Measurements from ENCODE around the gene NRGN.

Gene NRGN

DNA sequence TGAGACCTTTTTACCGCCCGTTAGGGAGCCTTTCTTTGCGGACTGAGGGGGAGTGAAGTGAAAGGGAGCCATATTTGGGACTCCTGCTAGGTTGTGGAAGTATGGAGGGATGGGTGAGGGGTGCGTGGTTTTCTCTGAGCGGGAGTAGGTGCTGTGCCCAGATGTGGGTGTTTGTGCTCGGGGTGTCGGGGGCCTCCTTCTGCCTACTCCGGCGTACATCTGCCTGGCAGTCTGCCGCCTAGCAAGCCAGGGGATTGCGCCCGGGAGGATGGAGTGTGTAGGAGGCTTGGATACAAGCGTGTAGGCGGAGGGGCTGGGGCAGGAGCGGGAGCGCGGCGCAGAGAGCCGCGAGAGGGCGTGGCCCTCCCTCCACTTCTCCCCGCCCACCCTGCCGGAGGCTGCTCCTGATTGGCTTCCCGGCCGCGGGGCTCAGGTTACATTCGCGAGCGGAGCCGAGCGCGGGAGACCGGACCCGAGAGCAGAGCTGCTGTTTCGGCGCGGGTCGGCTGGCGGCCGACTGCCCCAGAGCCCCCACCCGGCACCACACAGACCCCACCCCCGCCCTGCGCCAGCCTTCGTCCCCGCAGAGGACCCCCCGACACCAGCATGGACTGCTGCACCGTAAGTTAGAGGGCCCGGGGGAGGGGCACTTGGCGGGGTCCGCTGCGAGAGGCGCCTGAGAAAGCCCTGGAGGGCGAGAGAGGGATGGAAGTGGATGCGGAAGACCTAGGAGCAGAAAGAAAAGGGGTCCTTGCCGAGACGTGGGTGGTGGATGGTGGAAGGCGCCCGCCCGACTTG, at the start of gene NRGN:
Gene NRGN (plus strand): TSS at position 464 of the 798 bp plus-strand sequence. CDS start 143 bp downstream, at position 607.
- peak; percentile 97 for DNase-seq (ENCODE audit: low spot score)

DNA sequence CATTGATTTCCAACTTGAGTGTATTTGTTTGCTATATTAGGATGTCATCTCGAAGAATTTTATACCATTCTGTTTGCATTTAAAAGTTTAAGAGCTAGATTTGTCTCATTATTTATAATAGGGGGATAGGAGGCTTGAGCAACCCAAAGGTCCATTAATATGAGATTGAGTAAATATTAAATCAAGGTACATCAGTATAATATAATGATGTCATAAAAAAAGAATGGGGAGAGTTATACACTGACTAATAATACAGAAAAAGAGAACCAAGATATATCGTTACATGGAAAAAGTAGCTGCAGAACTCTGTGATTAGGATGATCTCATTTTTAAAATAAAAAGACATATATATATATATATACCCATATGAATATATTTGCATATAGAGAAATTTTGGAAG, 46.6 kb upstream of the NRGN start:
- DNase-seq (ENCODE audit: low spot score) = no peak

DNA sequence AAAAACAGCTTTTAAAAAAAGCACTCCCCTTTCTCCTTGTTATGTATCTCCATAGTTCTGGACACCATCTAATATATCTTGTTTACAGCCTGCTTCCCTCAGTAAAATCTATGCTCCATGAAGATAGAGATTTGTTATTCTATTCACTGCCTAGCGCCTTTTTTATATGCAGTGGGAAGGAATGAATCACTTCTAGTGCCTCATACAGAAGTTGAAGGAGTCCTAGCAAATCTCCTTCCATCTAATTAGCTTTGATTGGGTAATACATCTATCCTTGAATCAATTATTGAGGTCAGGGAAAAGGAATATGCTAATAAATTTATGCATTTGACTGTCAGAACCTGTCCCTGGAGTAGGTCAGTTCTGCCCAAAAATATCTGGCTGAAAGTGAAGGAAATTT, 40.2 kb upstream of the NRGN start:
- no peak for DNase-seq (ENCODE audit: low spot score)

DNA sequence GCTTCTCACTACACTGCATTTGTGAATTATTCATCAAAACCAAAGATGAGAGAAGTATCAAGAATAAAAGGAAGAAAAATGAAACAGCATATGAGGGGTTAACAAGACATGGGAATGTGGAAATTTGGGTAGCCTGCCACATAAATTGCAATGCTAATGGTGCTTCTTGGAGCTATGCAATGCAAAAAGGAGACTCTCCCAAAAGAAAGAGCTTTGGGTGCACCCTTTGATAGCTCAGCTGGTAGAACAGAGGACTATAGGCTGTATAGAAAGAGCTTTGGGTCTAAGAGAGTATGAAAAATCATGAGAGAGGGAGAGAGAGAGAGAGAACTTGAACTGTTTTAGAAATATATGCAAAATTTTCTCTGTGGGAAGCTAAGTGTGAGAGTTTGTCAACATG, 39.7 kb upstream of the NRGN start:
- no peak for DNase-seq (ENCODE audit: low spot score)

DNA sequence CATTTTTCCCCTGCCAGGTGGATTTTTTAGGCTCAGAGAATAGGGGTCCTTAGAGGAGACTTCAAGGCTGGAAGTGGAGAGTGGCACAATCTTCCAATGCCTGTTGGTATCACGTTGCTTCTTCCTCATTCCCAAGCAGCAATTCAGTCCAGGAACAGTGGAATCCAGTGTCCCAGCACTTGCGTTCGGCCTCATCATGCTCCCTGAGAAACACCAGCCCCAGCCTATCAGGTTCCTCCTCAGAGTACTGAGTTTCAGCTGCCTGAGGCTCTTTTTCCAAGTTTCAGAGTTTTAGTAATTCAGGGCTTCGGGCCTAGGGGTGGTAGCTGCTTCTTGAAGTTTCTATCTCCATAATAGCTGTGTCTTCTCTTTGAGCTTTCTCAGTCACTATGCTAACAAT, 31.9 kb upstream of the NRGN start:
- DNase-seq (ENCODE audit: low spot score) = no peak

DNA sequence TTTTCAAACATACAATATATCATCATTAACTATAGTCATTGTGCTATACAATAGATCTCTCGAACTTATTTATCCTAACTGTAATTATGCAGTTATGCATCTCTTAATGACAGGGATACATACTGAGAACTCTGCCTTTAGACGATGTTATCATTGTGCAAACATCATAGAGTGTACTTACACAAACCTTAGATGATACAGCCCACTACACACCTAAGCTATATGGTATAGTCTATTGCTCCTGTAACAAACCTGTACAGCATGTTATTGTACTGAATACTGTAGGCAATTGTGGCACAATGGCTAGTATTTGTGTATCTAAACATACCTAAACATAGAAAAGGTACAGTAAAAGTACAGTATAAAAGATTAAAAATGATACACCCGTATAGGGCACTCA, 27.4 kb upstream of the NRGN start:
- no peak for DNase-seq (ENCODE audit: low spot score)

DNA sequence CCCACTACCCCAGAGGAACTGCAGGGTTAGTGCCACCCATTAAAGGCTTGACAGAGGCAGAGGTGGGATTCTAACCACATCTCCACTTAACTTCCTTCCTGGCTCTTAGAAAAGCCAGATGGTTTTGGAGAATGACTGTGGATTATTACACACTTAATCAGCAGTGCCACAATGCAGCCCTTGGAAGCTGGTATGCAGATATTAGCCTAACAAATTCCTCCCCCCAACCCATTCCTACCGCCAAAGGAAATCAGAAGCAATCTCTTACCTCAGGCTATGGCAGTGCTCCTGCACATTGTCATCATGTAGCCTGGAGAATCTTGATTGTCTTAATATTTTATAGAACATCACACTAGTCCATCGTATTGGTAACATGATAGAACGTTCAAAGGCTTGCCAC, 23.2 kb upstream of the NRGN start:
- no peak for DNase-seq (ENCODE audit: low spot score)

DNA sequence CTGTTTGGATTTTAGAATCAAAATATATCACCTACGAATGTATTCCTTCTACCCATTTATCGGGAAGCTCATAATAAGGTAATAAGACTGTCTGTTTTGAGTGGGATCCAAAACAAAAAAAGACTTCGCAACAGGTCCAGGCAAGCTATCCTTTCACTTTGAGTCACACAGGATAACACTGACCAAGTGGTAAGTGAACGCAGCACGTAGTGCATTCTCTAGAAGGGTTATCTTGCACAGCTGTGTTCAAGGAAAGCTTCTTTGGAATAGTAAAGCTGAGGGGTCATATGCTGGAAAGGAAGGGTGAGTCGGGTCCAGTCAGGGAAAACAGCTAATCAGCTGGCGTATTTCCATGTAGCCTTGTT, 22.3 kb upstream of the NRGN start:
- no peak for DNase-seq (ENCODE audit: low spot score)

DNA sequence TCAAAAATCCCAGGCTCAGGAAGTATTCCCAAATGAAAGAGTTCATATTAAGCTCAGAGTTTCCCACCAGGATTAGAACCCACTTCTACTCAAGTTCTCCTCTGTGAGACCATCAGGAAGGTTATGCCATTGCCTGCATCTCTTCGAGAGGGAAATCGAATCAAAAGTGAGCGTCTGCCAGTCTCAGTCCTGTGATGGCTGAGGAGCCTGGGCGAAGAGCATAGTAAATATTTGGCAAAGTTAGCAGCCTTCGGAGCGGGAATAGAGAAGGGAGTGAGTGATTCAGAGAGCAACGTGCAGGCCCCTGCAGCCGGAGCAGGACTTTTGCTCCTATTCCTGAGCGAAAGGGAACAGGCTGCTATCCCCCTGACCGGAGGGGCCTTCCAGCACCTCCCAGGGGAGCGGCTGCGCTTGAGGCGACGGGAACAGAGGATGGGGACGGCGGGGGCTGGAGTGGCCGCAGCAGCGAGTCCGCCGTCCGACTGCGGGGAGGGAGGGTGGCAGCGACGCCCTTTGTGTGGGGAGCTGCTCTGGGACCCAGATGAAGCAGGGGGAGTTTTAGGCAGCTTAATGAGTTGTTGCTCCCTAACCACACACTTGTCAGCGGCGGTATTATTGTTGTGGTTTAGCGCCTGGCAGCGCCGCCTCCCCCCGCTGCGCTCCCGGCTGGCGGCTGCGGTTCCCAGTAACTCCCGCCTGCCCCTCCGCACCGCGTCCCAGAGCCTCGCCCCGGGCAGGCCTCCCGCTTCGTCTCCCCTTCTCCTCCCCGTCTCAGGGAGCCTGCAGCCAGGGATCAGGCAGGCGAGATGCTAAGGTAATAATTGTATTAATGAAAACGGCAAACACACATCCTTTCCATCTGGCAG, 21.7 kb upstream of the NRGN start:
- DNase-seq (ENCODE audit: low spot score) = peak; percentile 45

DNA sequence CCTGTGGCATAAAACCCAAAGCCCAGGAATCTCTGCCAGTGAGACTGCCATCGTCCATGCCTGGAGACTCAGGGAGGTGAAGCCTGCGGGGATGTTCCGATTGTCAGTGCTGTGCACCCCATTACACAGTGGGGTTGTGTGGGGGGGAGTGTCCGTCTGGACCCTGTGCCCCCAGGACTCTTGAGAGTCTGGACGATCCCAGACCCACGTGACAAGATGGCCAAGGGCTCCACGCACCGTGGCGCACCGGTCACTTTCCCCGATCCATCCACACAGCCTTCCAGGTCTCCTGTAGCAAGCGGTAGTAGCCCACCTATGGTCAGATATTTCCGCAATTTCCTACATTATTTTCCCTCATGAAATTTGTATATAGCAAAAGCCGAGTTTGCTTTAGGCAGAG, 20.9 kb upstream of the NRGN start:
- DNase-seq (ENCODE audit: low spot score) = no peak

DNA sequence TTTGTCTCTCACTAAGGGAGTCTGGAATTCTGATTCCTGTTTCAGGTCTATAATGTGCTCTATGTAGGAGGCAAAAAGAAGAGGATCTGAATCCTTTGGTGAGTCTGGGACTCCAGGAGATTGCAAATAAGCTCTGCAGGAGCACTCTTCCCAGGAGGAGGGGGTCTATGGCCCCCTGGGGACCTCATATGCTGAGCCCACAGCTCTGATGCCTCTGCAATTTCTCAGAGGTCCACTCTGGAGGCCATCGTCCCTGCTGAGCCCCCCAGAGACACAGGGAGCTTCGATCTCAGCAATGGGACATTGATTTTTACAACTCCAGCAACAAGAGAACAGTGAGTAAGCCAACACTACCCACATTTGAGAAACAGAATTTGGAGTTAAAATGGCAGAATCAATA, 20.2 kb upstream of the NRGN start:
- no peak for DNase-seq (ENCODE audit: low spot score)

DNA sequence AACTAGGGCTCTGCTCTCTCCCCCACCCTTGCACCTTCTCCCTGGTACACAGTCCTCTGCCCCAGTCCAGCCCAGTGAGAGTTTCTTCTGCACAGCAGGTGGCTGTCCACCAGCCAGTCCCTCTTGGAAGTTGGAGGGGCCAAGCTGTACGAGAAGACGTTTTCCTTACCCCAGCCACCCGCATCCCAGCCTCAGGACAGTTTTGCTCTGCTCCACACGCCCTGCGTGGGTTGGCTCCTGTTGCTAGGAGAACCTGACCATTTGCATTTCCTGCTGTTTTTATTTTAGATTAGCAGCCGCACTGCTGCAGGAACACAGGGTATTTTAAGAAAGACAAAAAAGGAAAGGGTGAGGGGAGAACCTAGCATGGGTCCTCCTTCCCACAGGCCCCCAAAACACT, 17.6 kb upstream of the NRGN start:
- DNase-seq (ENCODE audit: low spot score) = no peak

DNA sequence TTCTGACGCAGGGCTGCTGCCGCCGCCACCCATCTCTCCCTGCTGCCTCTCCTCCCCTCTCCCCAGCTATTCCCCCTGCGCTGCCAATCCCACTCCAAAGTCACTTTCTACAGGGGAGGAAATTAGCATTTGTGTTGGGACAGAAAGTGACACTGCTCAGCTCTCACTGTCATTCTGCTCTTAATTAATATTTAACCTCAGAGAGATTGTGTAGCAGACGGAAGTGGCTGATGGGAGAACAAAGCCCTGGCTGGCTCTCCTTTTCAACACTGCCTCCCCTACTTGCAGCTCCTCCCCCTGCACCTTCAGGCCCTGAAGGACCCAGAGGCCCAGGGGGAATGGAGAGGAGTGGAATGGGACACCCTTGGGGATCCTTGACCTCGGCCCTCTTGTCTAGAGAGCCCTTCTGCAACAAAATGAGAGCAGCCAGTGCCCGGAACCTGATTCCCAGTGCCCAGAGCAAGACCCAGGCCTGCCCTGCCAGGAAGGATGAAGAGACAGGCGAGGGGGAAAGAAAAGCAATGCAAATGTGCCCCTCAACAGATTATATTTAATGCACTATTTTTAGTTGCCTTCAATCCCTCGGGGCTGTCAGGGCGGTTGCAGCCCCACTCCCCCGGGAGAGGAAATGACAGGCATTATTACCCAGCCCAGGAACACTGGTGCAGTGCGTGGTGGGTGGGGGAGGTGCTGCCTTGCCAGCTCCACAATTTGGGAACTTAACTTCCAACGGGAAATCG, 14.6 kb upstream of the NRGN start:
- DNase-seq (ENCODE audit: low spot score) = peak; percentile 56

DNA sequence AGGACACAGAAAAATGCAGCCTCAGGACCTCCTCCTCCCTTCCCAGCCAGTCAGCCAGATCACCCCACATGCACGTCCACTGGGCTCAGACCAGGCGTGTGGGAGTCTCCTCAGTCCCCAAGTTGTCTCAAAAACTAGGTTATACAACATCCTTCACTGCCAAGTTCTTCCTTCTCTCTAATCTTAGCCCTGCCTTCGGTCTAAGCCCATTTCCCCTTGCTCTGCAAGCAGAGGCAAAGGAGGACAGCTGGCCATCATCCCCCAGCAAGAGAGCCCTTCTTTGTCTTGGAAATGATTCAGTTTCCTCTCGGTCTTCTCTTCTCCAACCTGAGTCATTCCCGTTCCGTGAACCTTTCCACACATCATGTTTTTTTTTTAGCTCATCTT, 14.0 kb upstream of the NRGN start:
- no peak for DNase-seq (ENCODE audit: low spot score)

DNA sequence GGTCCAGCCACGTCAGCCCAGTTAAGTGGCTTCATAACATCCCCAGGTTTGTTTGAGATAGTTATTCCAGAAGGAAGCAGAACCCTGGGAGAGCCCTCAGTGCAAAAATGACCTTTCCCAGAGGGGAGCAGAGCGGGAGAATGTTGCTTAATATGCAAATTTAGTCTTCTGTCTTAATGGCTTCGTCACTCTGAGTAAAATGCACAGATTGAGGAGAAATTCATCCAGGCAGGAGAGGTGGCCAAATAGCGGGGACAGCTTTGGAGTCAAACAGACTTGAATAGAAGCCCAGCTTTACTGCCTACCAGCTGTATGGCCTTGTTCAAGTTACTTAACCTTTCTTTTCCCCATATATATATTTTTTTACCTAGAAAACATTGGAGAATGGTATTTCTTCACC, 12.3 kb upstream of the NRGN start:
- no peak for DNase-seq (ENCODE audit: low spot score)

DNA sequence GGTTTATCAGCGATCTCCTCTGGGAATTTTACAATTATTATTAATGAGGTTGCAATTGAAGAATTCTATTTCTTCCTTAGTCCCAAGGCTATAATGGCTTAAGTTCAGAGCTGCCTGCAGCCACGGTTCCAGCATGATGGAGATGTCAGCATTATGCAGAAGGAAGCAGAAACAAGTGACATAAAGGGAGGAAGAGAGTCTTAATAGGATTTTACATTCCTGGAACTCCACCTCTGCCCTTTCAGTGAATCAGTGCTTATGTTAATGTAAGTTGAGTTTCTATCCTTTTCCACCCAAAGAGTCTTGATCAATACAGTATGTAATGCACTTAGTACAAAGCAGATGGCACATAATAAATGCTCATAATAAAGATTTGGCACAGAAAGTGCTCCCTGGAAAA, 11.6 kb upstream of the NRGN start:
- DNase-seq (ENCODE audit: low spot score) = no peak

DNA sequence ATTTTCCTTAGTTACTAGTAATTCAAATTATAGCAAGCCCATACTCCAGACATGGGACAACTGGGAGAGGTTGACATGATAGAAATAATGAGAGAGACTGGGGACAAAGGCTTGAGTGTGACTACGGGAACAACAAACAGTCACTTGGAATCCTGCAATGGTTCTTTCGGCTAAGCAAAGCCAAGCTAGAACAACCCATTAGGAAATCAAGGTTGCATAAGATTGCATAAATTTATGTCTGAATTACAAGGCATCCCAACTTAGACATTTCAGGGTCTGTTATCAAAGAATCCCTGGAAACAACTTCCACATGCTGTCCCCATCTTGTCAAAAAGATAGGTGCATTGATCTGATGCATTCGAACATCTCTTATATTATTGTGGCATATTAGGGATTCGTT, 10.2 kb upstream of the NRGN start:
- DNase-seq (ENCODE audit: low spot score) = no peak

DNA sequence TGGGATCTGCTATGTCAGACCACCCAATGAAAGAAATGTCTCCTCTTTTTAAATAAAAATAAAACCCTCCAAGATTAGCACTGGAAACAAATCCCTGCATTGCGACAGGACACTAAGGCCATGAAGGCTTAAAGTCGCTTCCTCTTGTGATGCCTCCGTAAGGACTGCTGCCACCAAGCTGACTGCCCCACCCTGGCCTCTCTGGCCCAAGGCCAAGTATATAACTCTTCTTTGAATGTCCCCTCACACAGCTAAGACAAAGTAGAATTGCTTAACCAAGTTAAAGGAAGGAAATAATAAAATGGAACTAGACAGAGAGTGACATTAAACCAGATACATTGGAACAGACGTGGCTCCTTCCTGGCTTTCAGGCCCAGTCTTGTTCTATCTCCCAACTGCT, 7.5 kb upstream of the NRGN start:
- no peak for DNase-seq (ENCODE audit: low spot score)

DNA sequence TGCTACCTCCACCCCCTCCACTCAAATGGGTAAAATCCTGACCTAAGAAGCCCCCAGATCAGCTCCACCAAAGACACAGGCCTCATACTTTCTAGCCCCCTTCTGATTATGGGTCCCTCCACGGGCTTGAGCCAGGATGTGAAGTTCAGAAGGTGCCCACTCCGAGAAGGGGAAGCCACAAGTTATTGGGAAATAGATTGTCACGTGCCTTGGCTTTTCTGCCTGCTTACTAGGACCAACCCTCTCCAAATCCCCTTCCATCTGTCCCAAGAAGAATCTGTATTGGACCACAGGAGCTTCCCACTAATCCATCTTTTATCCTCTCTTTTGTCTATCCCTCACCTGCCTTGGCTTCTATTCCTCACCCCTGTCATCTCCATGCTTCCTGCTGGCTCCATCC, 3.0 kb upstream of the NRGN start:
- no peak for DNase-seq (ENCODE audit: low spot score)

DNA sequence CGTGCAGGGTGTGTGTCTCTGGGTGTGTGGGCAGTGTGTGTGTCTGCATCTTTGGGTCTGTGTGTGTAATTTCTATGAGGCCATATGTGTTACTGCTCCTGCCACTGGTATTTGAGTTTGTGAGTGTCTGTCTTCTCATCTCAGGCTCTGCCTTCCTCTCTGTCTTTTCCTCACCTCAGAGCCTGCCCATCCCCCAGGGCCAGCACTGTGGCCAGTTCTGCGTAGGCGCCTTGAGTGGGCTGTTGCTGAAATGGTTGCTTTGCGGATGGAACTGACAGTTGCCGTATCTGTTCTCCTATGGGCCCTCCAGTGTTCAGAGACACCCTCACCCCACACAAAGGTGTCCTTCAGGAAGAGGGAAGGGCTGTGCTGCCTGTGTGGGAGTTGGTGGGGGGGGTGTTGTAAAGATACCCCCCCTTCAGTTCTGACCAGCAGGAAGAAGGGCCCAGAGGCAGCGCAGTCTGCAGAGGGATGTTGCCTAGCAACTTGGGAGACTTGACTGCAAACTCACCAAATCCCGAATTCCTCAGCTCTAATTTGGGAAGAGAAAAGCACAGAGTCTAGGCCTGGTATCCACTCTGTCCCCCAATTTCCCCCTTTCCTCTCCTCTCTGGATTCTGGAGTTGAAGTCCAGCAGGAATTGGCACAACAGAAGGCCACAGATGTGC, 2.0 kb upstream of the NRGN start:
- no peak for DNase-seq (ENCODE audit: low spot score)

DNA sequence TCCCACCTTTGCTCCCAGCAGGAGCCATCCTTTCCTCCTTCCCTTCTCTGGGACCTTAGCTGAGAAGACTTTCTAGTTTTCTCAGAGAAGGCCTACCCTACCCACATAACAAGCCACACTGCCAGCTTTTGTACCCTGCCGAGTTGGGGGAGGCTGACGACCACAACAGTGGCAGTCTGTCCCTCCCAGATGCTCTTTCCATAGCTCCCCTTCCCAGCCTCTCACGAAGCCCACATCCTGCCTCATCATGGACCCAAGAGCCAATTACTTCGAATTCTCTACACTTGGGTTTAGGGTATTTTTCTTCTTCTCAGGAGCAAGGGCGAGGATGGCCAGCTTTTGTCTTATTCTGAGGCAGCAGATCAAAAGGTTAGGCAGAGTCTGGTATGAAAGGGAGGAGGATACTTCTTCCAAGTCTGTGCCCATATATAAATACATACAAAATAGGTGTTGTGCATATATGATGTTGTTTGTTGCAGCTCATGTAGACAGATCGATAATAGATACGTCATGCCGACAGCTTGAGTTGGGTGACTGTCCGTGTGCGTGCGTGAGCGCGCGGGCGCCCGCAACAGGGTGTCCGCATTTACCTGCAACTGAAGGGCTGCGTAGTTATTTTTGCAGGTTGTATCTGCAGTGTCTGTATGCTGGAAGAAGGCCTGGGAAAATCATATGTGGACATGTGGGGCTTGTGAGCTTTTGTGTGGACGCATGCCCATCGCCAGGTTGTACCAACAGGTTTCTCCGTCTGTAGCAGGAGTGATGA, 846 bp upstream of the NRGN start:
- DNase-seq (ENCODE audit: low spot score) = no peak
